Caco-2 (cell line): Measurements from ENCODE around the gene RSRC1. TPM values are rescaled to one million over a fixed set of nuclear protein-coding genes. Genes with fewer than 3 reads are reported as not detected.
"Not testable (repeated sequence)": the region's sequence is repeated elsewhere in the genome, so short reads cannot be mapped to it uniquely, and the experiment has no call there.

Experiments used
- BruUV-seq: library from RNA; stranded (reverse); fragments of 400-500 nt; replicated peaks from 2 replicates; lab custom pipeline; 2021; lab: Mats Ljungman, UMichigan
- CTCF ChIA-PET: fragments of 300-600 bp; sonication (Branson Sonifier 250); formaldehyde crosslinking; loops from one replicate; lab custom pipeline; 2022; ENCODE audit warnings: antibody characterized with exemption; lab: Charles Lee
- POLR2A ChIA-PET: fragments of 300-600 bp; sonication (Branson Sonifier 250); formaldehyde crosslinking; loops from one replicate; lab custom pipeline; 2022; ENCODE audit warnings: antibody characterized with exemption; lab: Charles Lee
- DNase-seq, 2 experiments: peaks; one replicate each; pipeline versions ENCODE4 v3.0.0 to v3.0.0-alpha.2; 2020 to 2022
- H3K27me3 ChIP-seq: replicated peaks from 2 replicates; pipeline ENCODE4 v1.6.0; 2011; ENCODE audit warnings: low read length; ENCODE audit not compliant: control insufficient read depth, insufficient read depth
- H3K36me3 ChIP-seq: 2 replicates; pipeline ENCODE4 v1.5.1; 2011; ENCODE audit warnings: low read length; ENCODE audit not compliant: control insufficient read depth, insufficient read depth
- H3K4me1 ChIP-seq: fragments of 250-450 bp; sonication (Bioruptor Pico); 2 replicates; pipeline ENCODE4 v1.5.1; 2020; ENCODE audit warnings: mild to moderate bottlenecking
- H3K4me3 ChIP-seq: 2 replicates; pipeline ENCODE4 v1.5.1; 2011; ENCODE audit warnings: low read depth, mild to moderate bottlenecking, control low read depth, low read length
- H3K9me3 ChIP-seq: fragments of 250-450 bp; sonication (Bioruptor Pico); 2 replicates; pipeline ENCODE4 v1.5.1; 2020; ENCODE audit warnings: mild to moderate bottlenecking, moderate library complexity
- H3K27ac Mint-ChIP-seq: one replicate; pipeline ENCODE4 v1.8.0; 2022; ENCODE audit warnings: mixed read lengths; ENCODE audit not compliant: unreplicated experiment
- H3K27me3 Mint-ChIP-seq: one replicate; pipeline ENCODE4 v1.8.0; 2022; ENCODE audit warnings: mixed read lengths; ENCODE audit not compliant: insufficient read depth, unreplicated experiment
- H3K36me3 Mint-ChIP-seq: one replicate; pipeline ENCODE4 v1.8.0; 2022; ENCODE audit warnings: mild to moderate bottlenecking, mixed read lengths; ENCODE audit not compliant: insufficient read depth, unreplicated experiment
- H3K4me1 Mint-ChIP-seq: one replicate; pipeline ENCODE4 v1.8.0; 2022; ENCODE audit warnings: low read depth, mixed read lengths; ENCODE audit not compliant: unreplicated experiment
- H3K4me3 Mint-ChIP-seq: one replicate; pipeline ENCODE4 v1.8.0; 2022; ENCODE audit warnings: mild to moderate bottlenecking, moderate library complexity, mixed read lengths; ENCODE audit not compliant: unreplicated experiment
- H3K9me3 Mint-ChIP-seq: one replicate; pipeline ENCODE4 v1.8.0; 2022; ENCODE audit warnings: mixed read lengths; ENCODE audit not compliant: unreplicated experiment
- intact Hi-C: fragments of 100-400 bp; cut with micrococcal nuclease; formaldehyde crosslinking; loops from one replicate; pipeline ENCODE4 v1.10.0; 2022; ENCODE audit not compliant: unreplicated experiment
- total RNA-seq: library from RNA; stranded (reverse); gene quantifications from 2 replicates; pipeline ENCODE4 v1.2.3, GENCODE V29; 2022
- TF ChIP-seq, protein P1 (sequence below), 2 experiments: fragments of 200-600 bp in 1 of 2; IDR thresholded peaks; 1 replicate in 1 of 2; 2 replicates in 1 of 2; pipeline versions ENCODE4 v1.5.1 to v1.8.0; 2011 to 2022; ENCODE audit warnings: antibody characterized with exemption in 1 of 2, control low read depth in 1 of 2, inconsistent platforms in 1 of 2, low read depth in 1 of 2, low read length in 1 of 2, mild to moderate bottlenecking in 1 of 2, moderate library complexity in 1 of 2; ENCODE audit not compliant: insufficient read depth in 1 of 2, severe bottlenecking in 1 of 2, unreplicated experiment in 1 of 2

RSRC1 gene
- total RNA-seq, 1 experiment from 2014 or later = 38.4 TPM

DNA sequence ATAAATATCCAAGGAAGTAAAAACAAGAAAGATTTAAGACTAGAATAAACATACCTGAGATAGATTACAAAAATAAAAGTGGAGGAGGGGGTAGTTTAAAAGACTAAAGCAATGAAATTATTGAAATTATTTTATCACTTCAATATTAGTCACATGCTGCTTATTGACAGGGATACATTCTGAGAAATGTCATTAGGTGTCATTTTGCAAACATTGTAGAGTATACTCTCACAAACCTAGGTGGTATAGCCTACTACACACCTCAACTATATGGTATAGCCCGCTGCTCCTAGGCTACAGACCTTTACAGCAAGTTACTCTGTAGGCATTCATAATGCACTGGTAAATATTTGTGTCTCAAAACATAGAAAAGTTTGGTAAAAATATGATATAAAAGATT lies 384.0 kb downstream of the RSRC1 start:
- Mint-ChIP-seq H3K4me3 (no peak overlapping the region), H3K9me3 (peaks cover 22% of the 10 kb centered on the region), H3K36me3 (no peaks in the 10 kb centered on the region), H3K4me1 (no peaks in the 10 kb centered on the region), H3K27ac (no peak overlapping the region), H3K27me3 (no peaks in the 10 kb centered on the region)
- ChIA-PET POLR2A (no interaction called here), CTCF (no interaction called here)
- TF ChIP-seq, protein P1, sequence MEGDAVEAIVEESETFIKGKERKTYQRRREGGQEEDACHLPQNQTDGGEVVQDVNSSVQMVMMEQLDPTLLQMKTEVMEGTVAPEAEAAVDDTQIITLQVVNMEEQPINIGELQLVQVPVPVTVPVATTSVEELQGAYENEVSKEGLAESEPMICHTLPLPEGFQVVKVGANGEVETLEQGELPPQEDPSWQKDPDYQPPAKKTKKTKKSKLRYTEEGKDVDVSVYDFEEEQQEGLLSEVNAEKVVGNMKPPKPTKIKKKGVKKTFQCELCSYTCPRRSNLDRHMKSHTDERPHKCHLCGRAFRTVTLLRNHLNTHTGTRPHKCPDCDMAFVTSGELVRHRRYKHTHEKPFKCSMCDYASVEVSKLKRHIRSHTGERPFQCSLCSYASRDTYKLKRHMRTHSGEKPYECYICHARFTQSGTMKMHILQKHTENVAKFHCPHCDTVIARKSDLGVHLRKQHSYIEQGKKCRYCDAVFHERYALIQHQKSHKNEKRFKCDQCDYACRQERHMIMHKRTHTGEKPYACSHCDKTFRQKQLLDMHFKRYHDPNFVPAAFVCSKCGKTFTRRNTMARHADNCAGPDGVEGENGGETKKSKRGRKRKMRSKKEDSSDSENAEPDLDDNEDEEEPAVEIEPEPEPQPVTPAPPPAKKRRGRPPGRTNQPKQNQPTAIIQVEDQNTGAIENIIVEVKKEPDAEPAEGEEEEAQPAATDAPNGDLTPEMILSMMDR (IDR thresholded peaks at IDR 0.05; ENCODE audit: insufficient read depth in 1 of 2, low read depth in 1 of 2, low read length in 1 of 2, severe bottlenecking in 1 of 2, unreplicated experiment in 1 of 2) = no peak
- Histone ChIP-seq H3K4me3 (no peak overlapping the region), H3K4me1 (no peaks in the 10 kb centered on the region), H3K9me3 (no peaks in the 10 kb centered on the region; the same call in 1 of the 2 replicates), H3K27me3 (no peaks in the 10 kb centered on the region), H3K36me3 (no peaks in the 10 kb centered on the region)
- intact Hi-C loops = no loop called here
- no TSS peak for BruUV-seq
- no peak for DNase-seq

DNA sequence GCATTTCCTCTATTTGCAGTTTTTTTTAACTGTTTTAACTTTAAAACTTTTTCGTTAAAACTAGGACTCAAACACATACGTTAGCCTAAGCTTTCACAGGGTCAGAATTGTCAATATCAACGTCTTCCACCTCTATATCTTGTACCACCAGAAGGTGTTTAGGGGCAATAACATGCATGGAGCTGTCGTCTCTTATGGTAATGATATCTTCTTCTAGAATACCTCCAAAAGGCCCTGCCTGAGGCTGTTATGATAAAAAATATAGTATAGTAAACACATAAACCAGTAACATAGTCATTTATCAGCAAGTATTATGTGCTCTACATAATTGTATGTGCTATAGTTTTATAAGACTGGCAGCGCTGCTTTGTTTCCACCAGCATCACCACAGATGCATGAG lies 384.8 kb downstream of the RSRC1 start:
- no TSS peak for BruUV-seq
- CTCF ChIA-PET = no interaction called here
- H3K4me1 Mint-ChIP-seq = no peaks in the 10 kb centered on the region

DNA sequence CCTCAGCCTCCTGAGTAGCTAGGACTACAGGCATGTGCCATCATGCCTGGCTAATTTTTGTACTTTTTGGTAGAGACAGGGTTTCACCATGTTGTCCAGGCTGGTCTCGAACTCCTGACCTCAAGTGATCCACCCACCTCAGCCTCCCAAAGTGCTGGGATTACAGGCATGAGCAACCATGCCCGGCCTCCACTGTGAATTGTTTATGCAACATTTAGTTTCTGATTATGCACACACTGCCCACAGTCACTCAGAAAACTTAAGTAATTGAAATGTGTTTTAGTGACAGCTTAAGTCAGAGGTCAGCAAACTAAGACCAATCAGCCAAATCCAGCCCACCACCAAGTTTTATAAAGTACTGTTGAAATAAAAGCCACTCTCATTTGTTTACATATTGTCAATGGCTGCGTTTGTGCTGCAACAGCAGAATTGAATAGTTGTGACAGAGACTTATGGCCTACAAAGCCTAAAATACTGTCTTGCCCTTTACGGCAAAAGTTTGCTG lies 385.6 kb downstream of the RSRC1 start:
- H3K9me3 Mint-ChIP-seq = peaks cover 24% of the 10 kb centered on the region
- POLR2A ChIA-PET, H3K4me1 Mint-ChIP-seq, H3K27me3 Mint-ChIP-seq, H3K27me3 ChIP-seq, H3K36me3 Mint-ChIP-seq, intact Hi-C loops, H3K4me1 ChIP-seq, H3K36me3 ChIP-seq, BruUV-seq, H3K4me3 Mint-ChIP-seq, H3K4me3 ChIP-seq, H3K27ac Mint-ChIP-seq, DNase-seq, H3K9me3 ChIP-seq: not testable (repeated sequence)
- CTCF ChIA-PET = interaction anchor here (0.6 kb wide), 1 partner anchor 996 kb away, joined by 3 read pairs; no protein-coding TSS in a partner anchor

More for the DNA sequence above, 384.8 kb downstream of the RSRC1 start:
- Histone ChIP-seq H3K9me3 (no peaks in the 10 kb centered on the region; the same call in 1 of the 2 replicates), H3K4me1 (no peaks in the 10 kb centered on the region), H3K4me3 (no peak overlapping the region), H3K36me3 (no peaks in the 10 kb centered on the region), H3K27me3 (no peaks in the 10 kb centered on the region)
- TF ChIP-seq, protein P1 (IDR thresholded peaks at IDR 0.05; ENCODE audit: insufficient read depth in 1 of 2, low read depth in 1 of 2, low read length in 1 of 2, severe bottlenecking in 1 of 2, unreplicated experiment in 1 of 2) = no peak
- no peaks in the 10 kb centered on the region for H3K27me3 Mint-ChIP-seq
- POLR2A ChIA-PET = no interaction called here
- H3K9me3 Mint-ChIP-seq = peaks cover 22% of the 10 kb centered on the region
- no peak overlapping the region for H3K27ac Mint-ChIP-seq
- intact Hi-C loops = no loop called here
- DNase-seq = no peak
- no peak overlapping the region for H3K4me3 Mint-ChIP-seq
- H3K36me3 Mint-ChIP-seq = no peaks in the 10 kb centered on the region
